Panc1 (cell line): ENCODE data around the gene PTRHD1. TPM values are rescaled to one million over a fixed set of nuclear protein-coding genes. Genes with fewer than 3 reads are reported as not detected.

Experiments used
- ATAC-seq: fragments of 200-7000 bp; cut with Tn5 transposase; 2 replicates; pipeline ENCODE4 v1.9.1; 2020; ENCODE audit warnings: mild to moderate bottlenecking, moderate library complexity
- BruUV-seq: library from RNA; stranded (reverse); fragments of 400-500 nt; replicated peaks from 2 replicates; lab custom pipeline; 2021; lab: Mats Ljungman, UMichigan
- CTCF ChIA-PET: fragments of 300-600 bp; sonication (Branson Sonifier 250); formaldehyde crosslinking; loops from one replicate; lab custom pipeline; 2022; ENCODE audit warnings: antibody characterized with exemption; lab: Charles Lee
- POLR2A ChIA-PET: fragments of 300-600 bp; sonication (Branson Sonifier 250); formaldehyde crosslinking; loops from one replicate; lab custom pipeline; 2022; ENCODE audit warnings: antibody characterized with exemption; lab: Charles Lee
- DNase-seq: peaks from one replicate; pipeline ENCODE4 v3.0.0-alpha.2; 2010; ENCODE audit warnings: low read depth, low spot score
- H3K27ac ChIP-seq: 2 replicates; pipeline ENCODE4 v1.5.1; 2011; ENCODE audit warnings: mild to moderate bottlenecking, low read length, inconsistent platforms
- H3K27me3 ChIP-seq: fragments of 200-500 bp; sonication (Bioruptor generic); 2 replicates; pipeline ENCODE4 v1.6.0; 2014; ENCODE audit warnings: low read length, inconsistent platforms; ENCODE audit not compliant: control insufficient read depth, insufficient read depth
- H3K36me3 ChIP-seq: fragments of 200-500 bp; sonication (Bioruptor generic); 2 replicates; pipeline ENCODE4 v1.5.1; 2014; ENCODE audit warnings: inconsistent platforms, mild to moderate bottlenecking, low read length, moderate library complexity; ENCODE audit not compliant: control insufficient read depth, insufficient read depth
- H3K4me1 ChIP-seq: 2 replicates; pipeline ENCODE4 v1.5.1; 2011; ENCODE audit warnings: inconsistent platforms, mild to moderate bottlenecking, low read length, moderate library complexity; ENCODE audit not compliant: control insufficient read depth, insufficient read depth
- H3K4me3 ChIP-seq, 2 experiments: 2 replicates each; pipeline ENCODE4 v1.5.1; 2011 to 2012; ENCODE audit warnings: low read depth in 2 of 2, low read length in 2 of 2, mild to moderate bottlenecking in 2 of 2, inconsistent platforms in 1 of 2, moderate library complexity in 1 of 2
- H3K9me3 ChIP-seq: fragments of 200-500 bp; sonication (Bioruptor generic); 2 replicates; pipeline ENCODE4 v1.5.1; 2014; ENCODE audit warnings: low read depth, mild to moderate bottlenecking, inconsistent platforms, low read length, moderate library complexity; ENCODE audit not compliant: control insufficient read depth, insufficient read depth
- CTCF ChIP-seq: fragments of 450-650 bp; IDR thresholded peaks from 2 replicates; pipeline ENCODE4 v1.5.1; 2017; ENCODE audit warnings: mild to moderate bottlenecking
- POLR2AphosphoS5 ChIP-seq: IDR thresholded peaks from 2 replicates; pipeline ENCODE4 v1.6.1; 2012; ENCODE audit warnings: mild to moderate bottlenecking, low read depth, low read length, moderate library complexity
- REST ChIP-seq, 2 experiments: IDR thresholded peaks; 2 replicates each; pipeline ENCODE4 v1.6.1; 2011 to 2012; ENCODE audit warnings: low read depth in 2 of 2, control low read depth in 1 of 2, low read length in 1 of 2, mild to moderate bottlenecking in 1 of 2, moderate library complexity in 1 of 2; ENCODE audit not compliant: insufficient read depth in 1 of 2
- SIN3A ChIP-seq: IDR thresholded peaks from 2 replicates; pipeline ENCODE4 v1.6.1; 2012; ENCODE audit warnings: low read depth, mild to moderate bottlenecking, low read length, moderate library complexity, borderline replicate concordance; ENCODE audit not compliant: insufficient read depth
- TCF7L2 ChIP-seq: IDR thresholded peaks from 2 replicates; pipeline ENCODE4 v1.6.1; 2011; ENCODE audit warnings: mild to moderate bottlenecking, low read depth, low read length, inconsistent platforms
- in situ Hi-C: cut with HindIII; loops from 2 replicates; pipeline ENCODE4 v1.10.0; 2016; ENCODE audit warnings: low sequenced_read_pairs, low pct_unique_long_range_greater_than_20kb
- intact Hi-C: fragments of 100-400 bp; cut with micrococcal nuclease; formaldehyde crosslinking; loops from one replicate; pipeline ENCODE4 v1.10.0; 2022; ENCODE audit not compliant: unreplicated experiment
- total RNA-seq: library from RNA; stranded (reverse); gene quantifications from one replicate; pipeline ENCODE4 v1.2.1, GENCODE V29; 2021; ENCODE audit not compliant: unreplicated experiment

The PTRHD1 gene
- total RNA-seq, 1 experiment from 2014 or later, result 55.1 TPM

GRCh38 chr2:24747299-24747698, 45.9 kb downstream of the PTRHD1 start:
- in situ Hi-C loops, result no loop called here
- TF ChIP-seq POLR2AphosphoS5, result no peak
- ATAC-seq (no peak), DNase-seq (no peak)
- H3K4me3 ChIP-seq, result no peak overlapping the region
- no peaks in the 10 kb centered on the region for H3K36me3 ChIP-seq
- H3K4me1 ChIP-seq, result no peaks in the 10 kb centered on the region
- no TSS peak for BruUV-seq
- ChIA-PET POLR2A (interaction anchor here (0.6 kb wide), 1 partner anchor 44 kb away, joined by 4 read pairs; no protein-coding TSS in a partner anchor), CTCF (no interaction called here)
- no peaks in the 10 kb centered on the region for H3K27me3 ChIP-seq
- H3K27ac ChIP-seq, result no peak overlapping the region
- H3K9me3 ChIP-seq, result no peaks in the 10 kb centered on the region
- intact Hi-C loops, result no loop called here

GRCh38 chr2:24745825-24746224, 47.4 kb downstream of the PTRHD1 start:
- in situ Hi-C loops, result no loop called here
- Histone ChIP-seq H3K4me3 (no peak overlapping the region), H3K4me1 (no peaks in the 10 kb centered on the region), H3K9me3 (no peaks in the 10 kb centered on the region), H3K36me3 (no peaks in the 10 kb centered on the region), H3K27me3 (no peaks in the 10 kb centered on the region), H3K27ac (no peak overlapping the region)
- intact Hi-C loops, result no loop called here
- DNase-seq (no peak), ATAC-seq (no peak)
- no TSS peak for BruUV-seq
- POLR2A ChIA-PET, result no interaction called here
- CTCF ChIA-PET, result no interaction called here
- TF ChIP-seq CTCF, result no peak
- no peak for TF ChIP-seq POLR2AphosphoS5
- no peak for TF ChIP-seq TCF7L2
- TF ChIP-seq SIN3A, result no peak
- TF ChIP-seq REST (IDR thresholded peaks at IDR 0.05; ENCODE audit: insufficient read depth in 1 of 2, low read depth in 2 of 2, low read length in 1 of 2), result no peak

- Histone ChIP-seq H3K4me1 (no peaks in the 10 kb centered on the region), H3K9me3 (no peaks in the 10 kb centered on the region), H3K4me3 (no peak overlapping the region), H3K27ac (no peak overlapping the region), H3K36me3 (no peaks in the 10 kb centered on the region), H3K27me3 (no peaks in the 10 kb centered on the region)
- POLR2A ChIA-PET, result no interaction called here
- CTCF ChIA-PET, result no interaction called here
- intact Hi-C loops (no loop called here), in situ Hi-C loops (no loop called here)
- TF ChIP-seq SIN3A (no peak), TCF7L2 (no peak), POLR2AphosphoS5 (no peak), CTCF (no peak), REST (IDR thresholded peaks at IDR 0.05; ENCODE audit: insufficient read depth in 1 of 2, low read depth in 2 of 2, low read length in 1 of 2) (no peak)
- ATAC-seq, result no peak
- no peak for DNase-seq
- no TSS peak for BruUV-seq
Measured at GRCh38 chr2:24744356-24744755, 48.8 kb downstream of the PTRHD1 start.
